Loucy (cell line): Measurements from ENCODE around the gene CD6.
"Not testable (repeated sequence)": the region's sequence is repeated elsewhere in the genome, so short reads cannot be mapped to it uniquely, and the experiment has no call there.

Experiments
- H2AFZ ChIP-seq: fragments of 200-600 bp; sonication (generic); 2 replicates; pipeline ENCODE4 v1.6.0; 2016; ENCODE audit warnings: antibody characterized with exemption, mild to moderate bottlenecking, low read length, moderate library complexity
- H3F3A ChIP-seq: fragments of 200-600 bp; 2 replicates; pipeline ENCODE4 v1.6.0; 2016; ENCODE audit warnings: antibody characterized with exemption, low read depth, mild to moderate bottlenecking
- H3K27me3 ChIP-seq: fragments of 200-600 bp; sonication (generic); 2 replicates; pipeline ENCODE4 v1.6.1; 2014; ENCODE audit warnings: low read length, mild to moderate bottlenecking; ENCODE audit not compliant: insufficient read depth, poor library complexity, severe bottlenecking
- H3K36me3 ChIP-seq: fragments of 200-600 bp; sonication (generic); 2 replicates; pipeline ENCODE4 v1.6.1; 2016; ENCODE audit warnings: low read length; ENCODE audit not compliant: insufficient read depth
- H3K4me1 ChIP-seq: fragments of 200-600 bp; sonication (generic); 2 replicates; pipeline ENCODE4 v1.5.1; 2014; ENCODE audit warnings: low read length, mild to moderate bottlenecking; ENCODE audit not compliant: insufficient read depth, poor library complexity, severe bottlenecking
- H3K4me2 ChIP-seq: fragments of 200-600 bp; sonication (generic); 2 replicates; pipeline ENCODE4 v1.6.0; 2014; ENCODE audit warnings: antibody characterized with exemption, low read length, low read depth, mild to moderate bottlenecking; ENCODE audit not compliant: poor library complexity, severe bottlenecking
- H3K4me3 ChIP-seq: fragments of 200-600 bp; sonication (generic); 2 replicates; pipeline ENCODE4 v1.5.1; 2014; ENCODE audit warnings: low read length, mild to moderate bottlenecking, mixed read lengths; ENCODE audit not compliant: poor library complexity, severe bottlenecking
- H3K79me2 ChIP-seq: fragments of 200-600 bp; sonication (generic); 2 replicates; pipeline ENCODE4 v1.6.1; 2014; ENCODE audit warnings: low read length; ENCODE audit not compliant: insufficient read depth
- H3K9ac ChIP-seq: fragments of 200-600 bp; sonication (generic); 2 replicates; pipeline ENCODE4 v1.6.0; 2014; ENCODE audit warnings: mild to moderate bottlenecking, low read depth, low read length, moderate library complexity; ENCODE audit not compliant: poor library complexity, severe bottlenecking
- H3K9me2 ChIP-seq: fragments of 200-600 bp; sonication (generic); replicated peaks from 2 replicates; pipeline ENCODE4 v1.6.1; 2016; ENCODE audit warnings: low read depth, low read length, mixed read lengths
- H3K9me3 ChIP-seq: fragments of 200-600 bp; sonication (generic); 2 replicates; pipeline ENCODE4 v1.6.1; 2014; ENCODE audit warnings: mild to moderate bottlenecking, antibody characterized with exemption, low read length, low read depth; ENCODE audit not compliant: insufficient read depth
- H4K20me1 ChIP-seq: fragments of 200-600 bp; sonication (generic); 2 replicates; pipeline ENCODE4 v1.6.0; 2014; ENCODE audit warnings: antibody characterized with exemption, low read length, mild to moderate bottlenecking; ENCODE audit not compliant: insufficient read depth, poor library complexity, severe bottlenecking
- CTCF ChIP-seq: fragments of 200-600 bp; sonication (generic); conservative IDR thresholded peaks from 2 replicates; pipeline ENCODE4 v1.5.1; 2014; ENCODE audit warnings: mild to moderate bottlenecking, antibody characterized with exemption, low read length
- EZH2phosphoT487 ChIP-seq: fragments of 200-600 bp; IDR thresholded peaks from 2 replicates; pipeline ENCODE4 v1.6.1; 2018; ENCODE audit warnings: antibody characterized with exemption, mild to moderate bottlenecking, moderate library complexity, borderline replicate concordance

CD6 gene

DNA sequence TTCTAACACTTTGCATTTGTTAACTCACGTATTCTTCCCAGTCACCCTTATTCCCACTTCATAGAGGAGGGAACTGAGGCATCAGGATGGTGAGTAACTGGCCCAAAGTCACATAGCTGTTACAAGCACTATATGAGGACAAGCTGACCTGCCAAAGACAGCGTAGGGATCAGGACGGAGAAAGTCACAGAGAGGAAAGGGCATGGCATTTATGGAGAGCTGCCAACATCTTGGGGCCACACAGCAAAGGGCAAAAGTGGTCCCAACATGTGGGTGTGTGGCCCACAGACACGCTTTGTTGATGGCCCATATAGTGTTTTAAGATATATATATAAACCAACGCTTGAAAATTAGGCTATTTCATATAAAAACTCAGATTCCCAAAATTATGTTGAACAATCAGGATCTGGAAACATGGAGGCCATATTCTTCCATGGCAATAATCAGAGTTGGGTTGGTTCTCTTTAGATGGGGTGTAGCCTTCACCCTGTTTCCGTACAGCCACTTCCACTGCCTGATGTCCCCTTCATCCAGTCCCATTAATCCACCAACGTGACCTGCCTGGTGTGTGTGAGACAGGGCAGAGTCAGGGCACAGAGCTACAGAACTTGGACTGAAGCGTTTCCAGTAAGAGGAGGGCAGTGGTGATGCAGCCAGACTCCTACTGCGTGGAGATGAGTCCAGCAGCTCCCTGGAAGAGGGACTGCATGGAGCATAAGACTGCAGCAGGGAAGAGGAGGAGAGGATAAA lies 90.9 kb downstream of the CD6 start:
- Histone ChIP-seq H3K9ac (no peak overlapping the region), H3F3A (no peaks in the 10 kb centered on the region), H3K4me1 (no peaks in the 10 kb centered on the region), H3K4me3 (no peak overlapping the region), H4K20me1 (no peaks in the 10 kb centered on the region), H3K27me3 (no peaks in the 10 kb centered on the region), H3K9me3 (no peaks in the 10 kb centered on the region), H2AFZ (no peak overlapping the region), H3K4me2 (no peak overlapping the region), H3K79me2 (no peaks in the 10 kb centered on the region), H3K36me3 (no peaks in the 10 kb centered on the region), H3K9me2 (no peaks in the 10 kb centered on the region)
- TF ChIP-seq CTCF (no peak), EZH2phosphoT487 (no peak)

DNA sequence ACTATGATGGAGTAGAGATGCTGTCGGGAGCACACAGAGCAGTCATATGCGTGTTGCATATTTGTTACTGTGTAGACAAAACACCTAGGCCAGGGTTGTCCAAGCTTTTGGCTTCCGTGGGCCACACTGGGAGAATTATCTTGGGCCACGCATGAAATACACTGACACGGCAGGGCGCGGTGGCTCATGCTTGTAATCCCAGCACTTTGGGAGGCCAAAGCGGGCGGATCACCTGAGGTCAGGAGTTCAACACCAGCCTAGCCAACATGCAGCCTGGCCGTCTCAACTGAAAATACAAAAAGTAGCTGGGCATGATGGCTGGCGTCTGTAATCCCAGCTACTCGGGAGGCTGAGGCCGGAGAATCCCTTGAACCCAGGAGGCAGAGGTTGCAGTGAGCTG lies 93.8 kb downstream of the CD6 start:
- not testable (repeated sequence) for H3K79me2 ChIP-seq, H3K4me3 ChIP-seq, H3K27me3 ChIP-seq, H3K4me2 ChIP-seq, H3K9me2 ChIP-seq, H3F3A ChIP-seq, H3K36me3 ChIP-seq, H3K9me3 ChIP-seq, H4K20me1 ChIP-seq, H3K4me1 ChIP-seq, H3K9ac ChIP-seq, H2AFZ ChIP-seq

GRCh38 chr11:61065955-61066638 lies 94.6 kb downstream of the CD6 start:
- TF ChIP-seq CTCF (no peak), EZH2phosphoT487 (no peak)

More at GRCh38 chr11:61065955-61066638, 94.6 kb downstream of the CD6 start:
- Histone ChIP-seq H3K4me2 (no peak overlapping the region), H3K36me3 (no peaks in the 10 kb centered on the region), H3K9me2 (no peaks in the 10 kb centered on the region), H3K9ac (no peak overlapping the region), H3K9me3 (no peaks in the 10 kb centered on the region), H3F3A (no peaks in the 10 kb centered on the region), H3K4me3 (no peak overlapping the region), H2AFZ (no peak overlapping the region), H3K4me1 (peaks cover 4% of the 10 kb centered on the region), H3K79me2 (no peaks in the 10 kb centered on the region), H4K20me1 (no peaks in the 10 kb centered on the region), H3K27me3 (no peaks in the 10 kb centered on the region)
